ENCODE measurements around the gene PCDHGA2.
"Not testable (repeated sequence)": the region's sequence is repeated elsewhere in the genome, so short reads cannot be mapped to it uniquely, and the experiment has no call there.

Gene PCDHGA2

DNA sequence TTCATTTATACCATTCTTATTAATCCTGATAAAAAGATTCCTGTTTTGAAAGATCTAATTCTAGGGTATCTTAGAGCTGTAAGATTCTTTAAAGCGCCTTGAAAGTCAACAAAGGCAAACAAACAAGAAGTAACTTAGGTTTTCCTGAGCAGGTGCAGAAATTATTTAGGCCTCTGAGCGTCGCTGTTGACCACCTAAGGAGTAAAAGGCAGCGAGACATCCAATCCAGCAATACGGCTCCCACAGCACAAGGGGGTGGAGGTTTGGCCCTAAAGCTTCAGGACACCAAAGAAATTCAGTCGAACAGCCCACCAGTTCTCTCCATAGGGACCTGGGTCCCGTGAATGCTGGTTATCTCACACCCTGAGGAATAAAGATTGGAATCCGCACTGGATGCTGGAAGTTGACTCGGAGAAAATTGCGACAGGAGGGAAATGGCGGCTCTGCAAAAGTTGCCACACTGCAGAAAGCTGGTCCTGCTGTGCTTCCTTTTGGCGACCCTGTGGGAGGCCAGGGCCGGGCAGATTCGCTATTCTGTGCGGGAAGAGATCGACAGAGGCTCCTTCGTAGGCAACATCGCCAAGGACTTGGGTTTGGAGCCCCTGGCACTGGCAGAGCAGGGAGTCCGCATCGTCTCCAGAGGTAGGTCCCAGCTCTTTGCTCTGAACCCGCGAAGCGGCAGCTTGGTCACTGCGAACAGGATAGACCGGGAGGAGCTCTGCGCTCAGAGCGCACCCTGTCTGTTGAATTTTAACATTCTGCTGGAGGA lies at the start of gene PCDHGA2:
PCDHGA2 (plus strand) TSS at position 223 of the 769 bp plus-strand sequence.
- no peak for DNase-seq (ENCODE audit: low read depth in 2 of 2)

DNA sequence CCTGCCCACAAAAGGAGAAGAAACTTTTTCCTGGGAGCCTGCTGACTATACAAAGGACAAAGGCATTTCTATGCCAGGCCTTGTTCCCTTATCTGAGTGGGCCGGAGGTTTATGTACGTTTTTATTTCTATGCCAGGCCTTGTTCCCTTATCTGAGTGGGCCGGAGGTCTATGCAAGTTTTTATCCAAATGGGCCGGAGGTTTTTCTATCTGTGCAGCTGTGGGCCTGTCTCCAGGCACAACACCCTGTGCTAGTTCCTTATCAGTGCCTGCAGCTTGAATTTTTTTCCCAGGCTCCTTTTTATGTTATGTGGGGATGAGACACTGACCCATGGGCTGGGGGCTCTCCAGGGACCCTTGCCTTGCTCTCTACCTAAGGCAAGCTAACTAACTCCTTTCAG lies 40.2 kb upstream of the PCDHGA2 start:
- no peak for DNase-seq (ENCODE audit: low read depth in 2 of 2)

DNA sequence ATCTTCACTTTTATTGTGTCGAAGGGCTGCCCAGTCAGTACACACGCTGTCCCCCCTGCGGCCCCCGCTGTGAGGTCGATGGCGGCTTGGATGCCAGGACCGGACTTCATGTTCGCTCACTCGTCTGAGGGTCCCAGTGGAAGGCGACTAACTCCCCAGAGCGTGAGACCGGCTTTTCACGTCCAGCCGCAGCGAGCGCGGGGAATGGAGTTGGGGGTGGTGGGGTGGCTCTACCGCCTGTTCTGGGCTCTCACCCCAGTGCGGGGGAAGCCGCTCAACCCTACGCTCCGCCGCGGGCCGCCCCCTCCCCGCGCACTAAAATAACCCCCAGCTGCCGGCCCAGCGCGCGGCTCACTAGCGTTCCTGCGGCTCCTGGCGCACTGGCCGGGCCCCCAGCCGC lies 34.8 kb upstream of the PCDHGA2 start, which contains the start of gene SLC25A2:
SLC25A2 (minus strand) TSS at position 294 of the 400 bp plus-strand sequence; CDS start at position 110, 184 bp downstream.
- no peak for DNase-seq (ENCODE audit: low read depth in 2 of 2)

GRCh38 chr5:141306630-141307029 lies 31.9 kb upstream of the PCDHGA2 start:
- DNase-seq (ENCODE audit: low read depth in 2 of 2): no peak

GRCh38 chr5:141313711-141314110 lies 24.8 kb upstream of the PCDHGA2 start:
- DNase-seq (ENCODE audit: low read depth in 2 of 2): no peak

DNA sequence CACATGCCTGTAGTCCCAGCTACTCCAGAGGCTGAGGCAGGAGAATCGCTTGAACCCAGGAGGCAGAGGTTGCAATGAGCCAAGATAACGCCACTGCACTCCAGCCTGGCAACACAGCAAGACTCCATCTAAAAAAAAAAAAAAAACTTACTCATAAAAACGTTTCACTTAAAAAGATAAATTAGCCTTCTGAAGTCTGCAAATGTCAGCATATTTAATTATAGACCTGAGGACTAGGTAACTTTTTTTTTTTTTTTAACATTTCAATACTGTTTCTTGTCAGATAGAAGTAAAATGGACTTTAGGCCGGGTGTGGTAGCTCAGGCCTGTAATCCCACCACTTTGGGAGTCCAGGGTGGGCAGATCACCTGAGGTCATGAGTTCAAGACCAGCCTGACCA lies 21.6 kb upstream of the PCDHGA2 start:
- not testable (repeated sequence) for DNase-seq (ENCODE audit: low read depth in 2 of 2)

DNA sequence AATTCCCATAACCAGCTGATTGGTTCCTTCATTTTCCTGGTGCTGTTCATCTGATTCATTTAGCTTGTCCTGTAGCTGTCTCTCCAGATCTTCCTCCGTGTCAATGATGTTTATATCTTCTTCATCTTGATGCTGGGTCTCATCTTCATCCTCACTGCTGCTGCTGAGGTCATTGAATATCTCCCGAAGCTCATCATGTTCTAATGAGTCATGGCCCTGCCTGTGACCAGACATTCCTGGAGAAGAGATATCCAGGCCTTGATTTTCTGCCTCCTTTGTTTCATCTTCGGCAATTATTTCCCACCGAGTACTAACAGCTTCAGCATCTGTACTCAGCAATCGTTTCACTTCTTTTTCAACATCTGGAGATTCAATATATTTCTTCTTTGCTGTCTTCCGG lies 19.4 kb upstream of the PCDHGA2 start:
- DNase-seq (ENCODE audit: low read depth in 2 of 2): no peak

DNA sequence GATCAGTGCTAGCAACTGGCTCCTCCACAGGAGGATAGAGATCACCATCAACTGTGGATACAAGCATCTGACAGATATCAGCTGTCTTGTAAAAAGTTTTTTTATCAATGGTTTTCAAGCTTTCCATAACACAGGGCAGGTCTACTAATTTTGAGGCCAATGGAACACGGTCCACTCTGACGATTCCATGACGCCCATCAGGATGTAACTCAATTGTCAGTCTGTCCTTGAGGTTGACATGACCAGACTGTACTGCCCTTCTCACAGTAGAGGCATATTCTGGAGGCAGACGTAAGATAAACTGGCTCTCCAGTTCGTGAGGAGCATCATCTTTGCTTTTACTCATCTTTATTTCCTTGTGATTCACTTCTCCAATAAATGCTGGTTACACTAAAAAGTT lies 18.9 kb upstream of the PCDHGA2 start:
- DNase-seq (ENCODE audit: low read depth in 2 of 2): no peak

GRCh38 chr5:141320225-141321169 lies 18.1 kb upstream of the PCDHGA2 start, which contains the start of gene TAF7:
TSS of gene TAF7 (minus strand) at chr5:141320784. CDS start at chr5:141320044, 740 bp downstream.
- peak; percentile 83 to 88 for DNase-seq (ENCODE audit: low read depth in 2 of 2)

DNA sequence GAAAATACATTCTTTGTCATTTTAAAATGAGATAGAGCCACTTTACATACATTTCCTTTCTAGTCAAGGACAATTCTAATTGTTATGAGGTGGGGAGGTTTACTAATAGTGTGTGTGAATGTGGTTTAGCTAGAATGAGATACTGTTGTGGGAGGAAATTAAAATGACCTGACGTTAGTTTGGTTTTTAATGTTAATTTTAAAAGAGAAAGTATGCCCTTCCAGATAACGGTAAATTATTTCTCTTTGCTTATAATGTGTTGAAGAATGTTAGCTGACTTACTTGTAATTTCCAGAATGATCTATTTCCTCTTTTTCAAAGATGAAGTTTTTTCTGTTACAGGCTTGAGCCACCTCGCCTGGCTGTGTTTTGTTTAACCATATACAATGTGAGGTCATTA lies 16.3 kb upstream of the PCDHGA2 start:
- DNase-seq (ENCODE audit: low read depth in 2 of 2): no peak

DNA sequence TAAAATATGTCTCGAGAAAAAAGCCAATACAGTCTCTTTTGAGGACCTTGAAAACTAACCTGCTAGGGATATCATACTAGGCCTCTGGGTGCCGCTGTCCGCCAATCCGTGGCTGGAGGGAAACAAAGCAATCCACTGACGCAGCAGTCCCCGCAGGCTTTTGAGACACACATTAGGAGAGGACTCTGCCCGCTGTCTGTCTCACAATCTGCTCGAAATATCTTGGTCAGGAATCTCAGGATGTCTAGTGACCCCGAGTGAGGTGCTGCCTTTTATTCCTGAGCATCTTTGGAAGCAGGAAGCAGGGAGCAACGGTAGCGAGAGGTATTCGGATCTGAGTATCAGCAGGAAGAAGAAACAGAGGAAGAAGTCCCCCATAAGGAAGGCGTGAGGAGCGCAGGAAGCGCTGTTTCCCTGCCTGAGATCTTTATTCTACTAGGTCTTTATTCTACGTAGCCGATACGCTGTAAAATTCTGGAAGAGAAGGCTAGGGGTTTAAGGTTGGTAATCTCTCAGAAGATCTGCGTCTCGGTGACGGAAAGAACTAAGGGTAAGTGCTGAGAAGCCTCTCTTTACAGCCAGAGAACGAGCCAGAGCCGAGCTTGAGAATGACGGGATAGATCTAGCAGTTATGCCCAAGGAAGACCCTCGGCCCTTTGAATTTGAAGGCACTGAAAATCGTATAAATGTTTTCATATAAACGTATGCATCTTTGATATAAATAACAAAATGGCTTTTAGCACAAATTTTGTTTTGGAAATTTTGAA lies 12.3 kb upstream of the PCDHGA2 start:
- DNase-seq (ENCODE audit: low read depth in 2 of 2): peak; percentile 40 to 54

- no peak for DNase-seq (ENCODE audit: low read depth in 2 of 2)
Observed at GRCh38 chr5:141328231-141328630, 10.3 kb upstream of the PCDHGA2 start.

- no peak for DNase-seq (ENCODE audit: low read depth in 2 of 2)
Observed at GRCh38 chr5:141330299-141331080, 8.1 kb upstream of the PCDHGA2 start, which contains the start of gene PCDHGA1. TSS of gene PCDHGA1 (plus strand) at chr5:141330514.

GRCh38 chr5:141332571-141332970 lies 6.0 kb upstream of the PCDHGA2 start:
- not testable (repeated sequence) for DNase-seq (ENCODE audit: low read depth in 2 of 2)

- not testable (repeated sequence) for DNase-seq (ENCODE audit: low read depth in 2 of 2)
Observed at GRCh38 chr5:141340781-141341354, 2.3 kb downstream of the PCDHGA2 start.

DNA sequence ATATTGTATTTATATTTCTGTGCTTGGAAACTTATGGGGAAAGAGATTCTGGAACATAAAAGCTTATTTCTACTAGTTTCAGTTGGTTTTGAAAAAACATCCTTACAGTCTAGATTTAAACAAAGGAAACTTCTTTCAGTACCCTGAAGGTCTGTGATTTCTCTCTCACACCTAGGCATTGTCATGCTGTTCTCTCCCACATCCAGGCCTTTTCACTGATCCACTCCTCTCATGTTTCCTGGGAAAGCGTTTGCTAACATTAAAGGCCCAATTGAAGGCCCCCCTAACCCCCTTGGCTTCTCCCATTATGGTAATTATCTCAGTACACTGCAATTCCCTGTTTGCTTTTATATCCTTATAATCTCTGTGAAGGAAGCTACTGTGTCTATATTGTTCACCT lies 4.2 kb downstream of the PCDHGA2 start:
- DNase-seq (ENCODE audit: low read depth in 2 of 2): no peak

GRCh38 chr5:141343242-141343952 lies 4.8 kb downstream of the PCDHGA2 start, which contains the start of gene PCDHGA3:
TSS of gene PCDHGA3 (plus strand) at chr5:141343829. CDS start at chr5:141344034, 205 bp downstream.
- DNase-seq (ENCODE audit: low read depth in 2 of 2): no peak

- DNase-seq (ENCODE audit: low read depth in 2 of 2): no peak
Observed at GRCh38 chr5:141343953-141344463, 5.4 kb downstream of the PCDHGA2 start.

DNA sequence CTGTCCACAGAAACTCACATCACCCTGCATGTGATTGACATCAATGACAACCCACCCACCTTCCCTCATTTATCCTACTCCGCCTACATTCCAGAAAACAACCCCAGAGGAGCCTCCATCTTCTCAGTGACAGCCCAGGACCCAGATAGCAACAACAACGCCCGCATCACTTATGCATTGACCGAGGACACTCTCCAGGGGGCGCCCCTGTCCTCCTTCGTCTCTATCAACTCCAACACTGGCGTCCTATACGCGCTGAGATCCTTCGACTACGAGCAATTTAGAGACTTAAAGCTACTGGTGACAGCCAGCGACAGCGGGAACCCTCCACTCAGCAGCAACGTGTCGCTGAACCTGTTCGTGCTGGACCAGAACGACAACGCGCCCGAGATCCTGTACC lies 6.8 kb downstream of the PCDHGA2 start:
- no peak for DNase-seq (ENCODE audit: low read depth in 2 of 2)

All from stimulated activated CD4-positive, alpha-beta T cell treated with anti-CD3 and anti-CD28 coated beads, Interleukin-15, amount 100 ng/mL, for 48 hours (primary cell).